Osteoblast (primary cell): Measurements from ENCODE around the gene CCDC85C. TPM values are rescaled to one million over a fixed set of nuclear protein-coding genes. Genes with fewer than 3 reads are reported as not detected.

Source experiments
- DNase-seq: peaks from one replicate; pipeline ENCODE4 v3.0.0; 2011; ENCODE audit warnings: low spot score, mixed read lengths; ENCODE audit not compliant: insufficient read length; ENCODE audit errors: missing footprints
- H2AFZ ChIP-seq: 2 replicates; pipeline ENCODE4 v1.6.0; 2011; ENCODE audit warnings: mild to moderate bottlenecking, low read length
- H3K27ac ChIP-seq: 2 replicates; pipeline ENCODE4 v1.5.1; 2011; ENCODE audit warnings: mild to moderate bottlenecking, low read depth, low read length, moderate library complexity
- H3K27me3 ChIP-seq: 2 replicates; pipeline ENCODE4 v1.6.0; 2012; ENCODE audit warnings: mild to moderate bottlenecking, control low read depth, inconsistent platforms, low read length, moderate library complexity; ENCODE audit not compliant: insufficient read depth
- H3K36me3 ChIP-seq: 2 replicates; pipeline ENCODE4 v1.5.1; 2011; ENCODE audit warnings: mild to moderate bottlenecking, low read length, control low read depth, moderate library complexity; ENCODE audit not compliant: insufficient read depth
- H3K4me1 ChIP-seq: 2 replicates; pipeline ENCODE4 v1.5.1; 2011; ENCODE audit warnings: mild to moderate bottlenecking, low read length, control low read depth, moderate library complexity; ENCODE audit not compliant: insufficient read depth
- H3K4me2 ChIP-seq: 2 replicates; pipeline ENCODE4 v1.6.0; 2011; ENCODE audit warnings: mild to moderate bottlenecking, low read length; ENCODE audit not compliant: insufficient read depth
- H3K4me3 ChIP-seq: fragments of 200-600 bp; sonication (generic); 3 replicates; pipeline ENCODE4 v1.5.1; 2012; ENCODE audit warnings: mild to moderate bottlenecking, low read length, inconsistent platforms; ENCODE audit not compliant: insufficient read depth
- H3K79me2 ChIP-seq: 2 replicates; pipeline ENCODE4 v1.6.0; 2012; ENCODE audit warnings: mild to moderate bottlenecking, low read length, control low read depth, inconsistent platforms; ENCODE audit not compliant: insufficient read depth
- H3K9me3 ChIP-seq: 2 replicates; pipeline ENCODE4 v1.5.1; 2011; ENCODE audit warnings: low read depth, low read length, control low read depth
- H4K20me1 ChIP-seq: 2 replicates; pipeline ENCODE4 v1.6.0; 2012; ENCODE audit warnings: mild to moderate bottlenecking, low read length, control low read depth; ENCODE audit not compliant: insufficient read depth
- CTCF ChIP-seq: IDR thresholded peaks from 2 replicates; pipeline ENCODE4 v1.5.1; 2011; ENCODE audit warnings: mild to moderate bottlenecking, low read depth, low read length, moderate library complexity; ENCODE audit errors: extremely low read depth
- total RNA-seq: library from RNA; depleted of rRNA; stranded (reverse); fragments of >200 nt; gene quantifications from 2 replicates; pipeline ENCODE4 v1.2.3, GENCODE V29; 2012

Gene CCDC85C
- total RNA-seq, 1 donor: 3.6 TPM

DNA sequence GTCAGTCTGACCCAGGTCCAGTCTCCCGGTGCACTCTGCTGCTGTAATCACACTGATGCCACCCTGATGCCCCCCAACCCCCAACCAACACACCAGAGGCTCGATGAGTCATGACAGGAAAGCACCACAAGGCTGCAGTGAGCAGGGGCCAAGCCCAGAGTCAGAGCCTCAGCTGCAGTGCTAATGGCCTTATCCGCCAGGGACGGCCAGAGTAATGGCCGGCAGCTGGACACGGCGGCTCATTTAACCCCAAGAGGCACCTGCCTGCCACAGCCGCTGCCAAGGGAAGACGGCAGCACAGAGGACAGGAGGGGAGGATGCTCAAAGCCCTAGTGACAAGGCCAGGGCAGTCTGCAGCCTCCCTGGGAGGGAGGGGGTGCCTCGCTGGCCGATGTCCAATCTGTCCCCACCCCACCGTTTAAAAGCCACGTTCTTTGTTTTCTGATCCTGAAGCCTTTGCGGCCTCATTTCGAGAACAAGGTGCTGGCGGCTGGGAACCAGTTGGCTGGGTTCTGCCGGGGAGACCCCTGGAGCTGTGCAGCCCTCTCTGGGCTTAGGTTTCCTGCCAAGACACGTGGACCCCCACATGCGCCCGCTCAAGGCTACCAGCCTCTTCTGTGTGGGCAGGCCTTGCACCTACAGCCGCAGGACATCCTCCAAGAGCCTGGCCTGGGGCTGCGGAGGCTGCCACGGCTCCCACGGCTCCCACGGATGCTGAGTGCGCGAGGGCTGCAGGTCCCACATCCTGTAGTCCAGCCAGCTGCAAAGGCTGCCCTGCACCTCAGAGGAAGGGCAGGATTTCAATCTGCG lies 13.1 kb downstream of the CCDC85C start:
- peaks cover 14% of the 10 kb centered on the region for H3K79me2 ChIP-seq
- H3K4me3 ChIP-seq: no peak overlapping the region
- peaks cover 15% of the 10 kb centered on the region for H3K4me1 ChIP-seq
- peak overlapping the region; percentile 16 for H3K4me2 ChIP-seq
- TF ChIP-seq CTCF: no peak
- no peak overlapping the region for H3K27ac ChIP-seq
- no peaks in the 10 kb centered on the region for H3K36me3 ChIP-seq
- no peaks in the 10 kb centered on the region for H3K9me3 ChIP-seq
- H4K20me1 ChIP-seq: peaks cover 6% of the 10 kb centered on the region
- peak; percentile 99 for DNase-seq
- no peak overlapping the region for H2AFZ ChIP-seq
- no peaks in the 10 kb centered on the region for H3K27me3 ChIP-seq

GRCh38 chr14:99589651-99590530 lies 14.1 kb downstream of the CCDC85C start:
- Histone ChIP-seq H3K36me3 (no peaks in the 10 kb centered on the region), H3K9me3 (no peaks in the 10 kb centered on the region), H3K79me2 (peaks cover 14% of the 10 kb centered on the region), H3K4me2 (no peak overlapping the region), H2AFZ (no peak overlapping the region), H3K4me3 (no peak overlapping the region), H3K27me3 (no peaks in the 10 kb centered on the region), H3K4me1 (peaks cover 13% of the 10 kb centered on the region), H4K20me1 (peaks cover 6% of the 10 kb centered on the region), H3K27ac (no peak overlapping the region)
- TF ChIP-seq CTCF: no peak
- peak; percentile 53 for DNase-seq

DNA sequence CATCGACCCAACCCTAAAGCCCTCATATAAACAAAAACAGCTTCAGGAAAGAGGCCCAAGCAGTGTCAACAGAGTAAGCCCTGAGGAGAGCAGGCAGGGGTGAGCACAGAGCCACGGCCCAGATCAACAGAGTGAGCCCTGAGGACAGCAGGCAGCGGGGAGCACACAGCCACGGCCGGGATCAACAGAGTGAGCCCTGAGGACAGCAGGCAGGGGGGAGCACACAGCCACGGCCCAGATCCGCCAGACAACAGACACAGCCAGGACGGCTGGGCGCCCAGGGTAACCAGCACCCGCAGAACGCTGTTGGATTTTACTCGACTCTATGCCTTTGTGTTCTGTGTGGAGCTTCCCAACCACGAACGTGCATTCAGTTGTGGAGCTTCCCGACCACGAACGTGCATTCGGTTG lies 15.0 kb downstream of the CCDC85C start:
- H4K20me1 ChIP-seq: peaks cover 6% of the 10 kb centered on the region
- H3K27me3 ChIP-seq: no peaks in the 10 kb centered on the region
- H3K79me2 ChIP-seq: peaks cover 10% of the 10 kb centered on the region
- peak; percentile 73 for DNase-seq
- TF ChIP-seq CTCF: no peak
- no peaks in the 10 kb centered on the region for H3K36me3 ChIP-seq
- H3K4me1 ChIP-seq: peaks cover 12% of the 10 kb centered on the region
- H3K27ac ChIP-seq: no peak overlapping the region
- H3K4me3 ChIP-seq: no peak overlapping the region
- H2AFZ ChIP-seq: no peak overlapping the region
- no peak overlapping the region for H3K4me2 ChIP-seq
- H3K9me3 ChIP-seq: no peaks in the 10 kb centered on the region
